ENCODE data around the gene ZNF556. TPM values are rescaled to one million over a fixed set of nuclear protein-coding genes. Genes with fewer than 3 reads are reported as not detected.
A peak's percentile ranks its signal among the peaks of the same experiment; 100 is the strongest.

Gene ZNF556
- not detected in 2 replicates for total RNA-seq
- long read RNA-seq, result 0 reads

DNA sequence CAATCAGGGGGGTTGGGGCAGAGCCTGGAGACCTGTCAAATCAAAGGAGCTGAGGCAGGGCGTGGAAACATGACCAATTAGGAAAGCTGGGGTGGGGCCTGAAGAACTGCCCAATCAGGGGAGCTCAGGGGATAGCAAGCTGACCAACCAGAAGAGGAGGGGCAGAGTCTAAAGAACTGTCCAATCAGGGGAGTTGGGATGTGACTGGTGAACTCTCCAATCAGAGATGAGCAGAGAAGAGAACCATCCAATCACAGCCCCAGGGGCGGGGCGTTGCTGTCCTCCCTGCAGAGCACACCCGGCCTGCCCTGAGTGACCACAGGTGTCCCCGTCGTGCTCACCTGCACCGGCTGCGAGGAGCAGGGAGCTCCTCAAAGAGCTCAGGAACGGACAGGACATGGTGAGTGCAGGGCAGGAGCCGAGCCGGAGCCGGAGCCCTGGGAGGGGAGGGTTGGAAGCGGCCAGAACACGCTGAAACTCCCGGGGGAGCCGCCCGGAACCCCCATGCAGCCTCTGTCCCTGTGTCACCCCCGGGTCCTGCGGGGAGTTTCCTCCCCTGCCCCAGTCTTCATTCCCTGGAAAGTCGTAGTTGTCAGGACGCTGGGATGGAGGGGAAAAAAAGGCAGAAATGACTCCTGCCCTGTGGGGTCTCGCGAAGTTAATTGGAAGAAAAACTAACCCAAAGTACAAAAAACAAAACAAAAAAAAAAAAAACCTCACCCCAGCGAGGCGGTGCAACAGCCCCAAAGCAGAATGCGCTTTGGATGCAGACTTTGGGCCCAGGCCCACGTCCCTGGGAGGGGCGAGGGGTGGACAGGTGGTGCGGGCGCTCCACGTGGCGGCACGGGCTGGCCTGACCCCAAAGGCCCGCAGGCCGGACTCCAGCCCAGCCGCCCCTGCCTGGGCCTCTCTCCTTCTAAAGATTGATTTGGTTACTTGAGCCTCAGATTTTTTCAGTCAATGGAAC, at the start of gene ZNF556:
Gene ZNF556 (plus strand): TSS at position 311 of the 967 bp plus-strand sequence. CDS start 87 bp downstream, at position 398.
- Mint-ChIP-seq H3K4me3 (ENCODE audit: low read depth) (no peak within 1 kb of the TSS), H3K36me3 (ENCODE audit: insufficient read depth) (peaks cover 8% of the 10 kb centered on the region), H3K27ac (peak within 1 kb of the TSS; percentile 79), H3K9me3 (ENCODE audit: low read depth) (peaks cover 21% of the 10 kb centered on the region), H3K27me3 (no peaks in the 10 kb centered on the region), H3K4me1 (ENCODE audit: low read depth) (peaks cover 12% of the 10 kb centered on the region)
- TF ChIP-seq, protein P1, sequence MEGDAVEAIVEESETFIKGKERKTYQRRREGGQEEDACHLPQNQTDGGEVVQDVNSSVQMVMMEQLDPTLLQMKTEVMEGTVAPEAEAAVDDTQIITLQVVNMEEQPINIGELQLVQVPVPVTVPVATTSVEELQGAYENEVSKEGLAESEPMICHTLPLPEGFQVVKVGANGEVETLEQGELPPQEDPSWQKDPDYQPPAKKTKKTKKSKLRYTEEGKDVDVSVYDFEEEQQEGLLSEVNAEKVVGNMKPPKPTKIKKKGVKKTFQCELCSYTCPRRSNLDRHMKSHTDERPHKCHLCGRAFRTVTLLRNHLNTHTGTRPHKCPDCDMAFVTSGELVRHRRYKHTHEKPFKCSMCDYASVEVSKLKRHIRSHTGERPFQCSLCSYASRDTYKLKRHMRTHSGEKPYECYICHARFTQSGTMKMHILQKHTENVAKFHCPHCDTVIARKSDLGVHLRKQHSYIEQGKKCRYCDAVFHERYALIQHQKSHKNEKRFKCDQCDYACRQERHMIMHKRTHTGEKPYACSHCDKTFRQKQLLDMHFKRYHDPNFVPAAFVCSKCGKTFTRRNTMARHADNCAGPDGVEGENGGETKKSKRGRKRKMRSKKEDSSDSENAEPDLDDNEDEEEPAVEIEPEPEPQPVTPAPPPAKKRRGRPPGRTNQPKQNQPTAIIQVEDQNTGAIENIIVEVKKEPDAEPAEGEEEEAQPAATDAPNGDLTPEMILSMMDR (IDR thresholded peaks at IDR 0.05; ENCODE audit: unreplicated experiment), result no peak
- DNase-seq (ENCODE audit: low spot score, unreplicated experiment), result no peak

DNA sequence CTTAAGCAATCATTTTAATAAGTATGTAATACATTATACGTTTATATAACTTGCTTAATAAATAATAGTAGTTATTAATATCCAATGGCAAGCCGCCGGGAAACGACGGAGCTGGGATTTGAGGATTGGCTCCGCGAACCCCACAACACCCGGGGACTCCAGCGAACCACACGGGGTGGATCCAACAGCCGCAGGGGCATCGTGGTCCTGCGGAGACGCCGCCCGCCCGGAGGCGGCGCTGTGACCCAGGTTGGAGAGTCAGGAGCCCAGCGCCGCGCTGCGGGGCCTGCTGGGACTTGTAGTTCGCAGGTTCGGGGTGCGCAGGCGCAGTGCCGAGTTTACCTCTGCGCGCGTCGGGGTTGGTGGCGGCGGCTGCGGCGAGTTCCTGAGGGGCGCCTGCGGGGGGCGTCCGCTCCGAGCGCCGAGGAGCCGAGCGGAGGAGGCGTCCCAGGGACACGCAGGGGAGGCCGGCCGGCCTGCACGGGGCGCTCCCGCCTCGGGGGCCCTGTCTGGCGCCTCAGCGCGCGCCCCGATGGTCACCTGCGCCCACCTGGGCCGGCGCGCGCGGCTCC, 47.5 kb upstream of the ZNF556 start, which contains the start of gene ZNF554:
Gene ZNF554 (plus strand): TSS at position 329 of the 572 bp plus-strand sequence. CDS start 204 bp downstream, at position 533.
- H3K4me3 Mint-ChIP-seq (ENCODE audit: low read depth), result peak within 1 kb of the TSS; percentile 91
- no peaks in the 10 kb centered on the region for H3K9me3 Mint-ChIP-seq (ENCODE audit: low read depth)
- TF ChIP-seq, protein P1 (IDR thresholded peaks at IDR 0.05; ENCODE audit: unreplicated experiment), result peak; percentile 94
- peaks cover 6% of the 10 kb centered on the region for H3K36me3 Mint-ChIP-seq (ENCODE audit: insufficient read depth)
- DNase-seq (ENCODE audit: low spot score, unreplicated experiment), result peak; percentile 99
- H3K27ac Mint-ChIP-seq, result peak within 1 kb of the TSS; percentile 97
- no peaks in the 10 kb centered on the region for H3K27me3 Mint-ChIP-seq
- peaks cover 3% of the 10 kb centered on the region for H3K4me1 Mint-ChIP-seq (ENCODE audit: low read depth)

- peaks cover 8% of the 10 kb centered on the region for H3K36me3 Mint-ChIP-seq (ENCODE audit: insufficient read depth)
- peak overlapping the region; percentile 91 for H3K4me3 Mint-ChIP-seq (ENCODE audit: low read depth)
- DNase-seq (ENCODE audit: low spot score, unreplicated experiment), result no peak
- H3K4me1 Mint-ChIP-seq (ENCODE audit: low read depth), result peaks cover 3% of the 10 kb centered on the region
- TF ChIP-seq, protein P1 (IDR thresholded peaks at IDR 0.05; ENCODE audit: unreplicated experiment), result no peak
- no peaks in the 10 kb centered on the region for H3K27me3 Mint-ChIP-seq
- H3K27ac Mint-ChIP-seq, result peak overlapping the region; percentile 97
- no peaks in the 10 kb centered on the region for H3K9me3 Mint-ChIP-seq (ENCODE audit: low read depth)
Measured at GRCh38 chr19:2820112-2820702, 46.9 kb upstream of the ZNF556 start.

DNA sequence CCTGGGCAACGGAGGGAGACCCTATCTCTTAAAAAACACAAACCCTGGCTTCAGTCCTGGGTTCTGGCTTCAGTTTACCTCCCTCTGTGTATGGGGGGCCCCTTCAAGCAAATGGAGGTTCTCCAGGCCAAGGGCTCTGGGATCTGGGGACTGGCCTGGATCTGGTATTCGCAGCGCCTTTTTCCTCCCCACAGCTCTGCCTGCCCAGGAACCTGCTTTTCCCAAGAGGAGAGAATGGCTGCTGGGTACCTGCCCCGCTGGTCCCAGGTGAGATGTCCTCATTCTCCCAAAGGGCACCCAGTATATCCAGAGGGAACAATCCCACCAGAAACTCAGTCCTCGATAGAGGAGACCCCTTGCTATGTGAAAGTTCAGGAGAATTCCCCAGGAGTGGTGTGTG, 44.3 kb upstream of the ZNF556 start:
- peaks cover 8% of the 10 kb centered on the region for H3K9me3 Mint-ChIP-seq (ENCODE audit: low read depth)
- H3K27ac Mint-ChIP-seq, result no peak overlapping the region
- H3K4me3 Mint-ChIP-seq (ENCODE audit: low read depth), result no peak overlapping the region
- TF ChIP-seq, protein P1 (IDR thresholded peaks at IDR 0.05; ENCODE audit: unreplicated experiment), result no peak
- H3K4me1 Mint-ChIP-seq (ENCODE audit: low read depth), result peaks cover 3% of the 10 kb centered on the region
- DNase-seq (ENCODE audit: low spot score, unreplicated experiment), result no peak
- peaks cover 27% of the 10 kb centered on the region for H3K36me3 Mint-ChIP-seq (ENCODE audit: insufficient read depth)
- H3K27me3 Mint-ChIP-seq, result no peaks in the 10 kb centered on the region

DNA sequence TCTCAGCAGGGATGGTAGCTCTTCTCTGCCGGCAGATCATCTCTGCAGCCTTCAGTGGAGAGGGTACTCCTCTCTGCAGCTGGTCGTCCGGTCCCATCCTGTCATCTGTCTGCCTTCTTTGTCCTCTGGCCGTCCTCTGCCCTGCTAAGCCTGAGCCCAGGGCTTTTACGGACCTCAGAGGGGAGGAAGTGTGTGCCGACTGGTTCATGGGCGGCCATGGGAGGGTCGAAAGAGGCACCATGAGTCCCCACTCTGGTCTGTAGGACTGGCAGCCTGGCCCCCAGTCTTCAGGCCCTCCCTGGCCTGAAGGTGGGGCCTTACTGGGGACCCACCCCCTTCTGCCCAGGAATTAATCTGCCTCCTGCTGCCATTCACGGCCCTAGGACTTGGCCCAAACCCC, 43.5 kb upstream of the ZNF556 start:
- peaks cover 13% of the 10 kb centered on the region for H3K9me3 Mint-ChIP-seq (ENCODE audit: low read depth)
- peaks cover 3% of the 10 kb centered on the region for H3K4me1 Mint-ChIP-seq (ENCODE audit: low read depth)
- TF ChIP-seq, protein P1 (IDR thresholded peaks at IDR 0.05; ENCODE audit: unreplicated experiment), result no peak
- no peak overlapping the region for H3K27ac Mint-ChIP-seq
- peaks cover 35% of the 10 kb centered on the region for H3K36me3 Mint-ChIP-seq (ENCODE audit: insufficient read depth)
- no peak overlapping the region for H3K4me3 Mint-ChIP-seq (ENCODE audit: low read depth)
- no peak for DNase-seq (ENCODE audit: low spot score, unreplicated experiment)
- H3K27me3 Mint-ChIP-seq, result no peaks in the 10 kb centered on the region
